DOHH2 (cell line): ENCODE measurements around the gene BPIFA3.

Experiments used
- H3F3A ChIP-seq: fragments of 200-600 bp; sonication (generic), shearing (Covaris generic); 2 replicates; pipeline ENCODE4 v1.6.0; 2016; ENCODE audit warnings: antibody characterized with exemption, mild to moderate bottlenecking; ENCODE audit not compliant: control insufficient read depth, insufficient read depth
- H3K27ac ChIP-seq: fragments of 200-600 bp; sonication (generic); 2 replicates; pipeline ENCODE4 v1.5.1; 2014; ENCODE audit warnings: low read depth, mild to moderate bottlenecking, low read length, moderate library complexity
- H3K27me3 ChIP-seq: fragments of 200-600 bp; sonication (generic); 2 replicates; pipeline ENCODE4 v1.6.1; 2014; ENCODE audit warnings: mild to moderate bottlenecking, low read length, mixed read lengths; ENCODE audit not compliant: control insufficient read depth
- H3K36me3 ChIP-seq: fragments of 200-600 bp; sonication (generic); 2 replicates; pipeline ENCODE4 v1.6.1; 2014; ENCODE audit warnings: mild to moderate bottlenecking, low read length, moderate library complexity, mixed read lengths; ENCODE audit not compliant: control insufficient read depth
- H3K4me1 ChIP-seq: fragments of 200-600 bp; sonication (generic); 2 replicates; pipeline ENCODE4 v1.6.1; 2014; ENCODE audit warnings: mild to moderate bottlenecking, low read length, mixed read lengths; ENCODE audit not compliant: control insufficient read depth
- H3K4me2 ChIP-seq: fragments of 200-600 bp; sonication (generic); 2 replicates; pipeline ENCODE4 v1.6.0; 2014; ENCODE audit warnings: mild to moderate bottlenecking, low read length, moderate library complexity
- H3K4me3 ChIP-seq: fragments of 200-600 bp; sonication (generic); 2 replicates; pipeline ENCODE4 v1.5.1; 2014; ENCODE audit warnings: mild to moderate bottlenecking, low read length, mixed read lengths
- H3K79me2 ChIP-seq: fragments of 200-600 bp; sonication (generic); 2 replicates; pipeline ENCODE4 v1.6.1; 2014; ENCODE audit warnings: mild to moderate bottlenecking, low read length, mixed read lengths; ENCODE audit not compliant: control insufficient read depth
- H3K9me2 ChIP-seq: fragments of 200-600 bp; sonication (generic); replicated peaks from 2 replicates; pipeline ENCODE4 v1.6.1; 2014; ENCODE audit warnings: mild to moderate bottlenecking, low read length, mixed read lengths; ENCODE audit not compliant: control insufficient read depth
- H3K9me3 ChIP-seq: fragments of 200-600 bp; sonication (generic); 2 replicates; pipeline ENCODE4 v1.6.1; 2014; ENCODE audit warnings: antibody characterized with exemption, low read length, mixed read lengths; ENCODE audit not compliant: control insufficient read depth, insufficient read depth
- H4K20me1 ChIP-seq: fragments of 200-600 bp; sonication (generic); 2 replicates; pipeline ENCODE4 v1.6.0; 2014; ENCODE audit warnings: low read depth, mild to moderate bottlenecking, antibody characterized with exemption, low read length, moderate library complexity; ENCODE audit not compliant: control insufficient read depth, insufficient read depth
- CTCF ChIP-seq: fragments of 200-600 bp; sonication (generic); IDR thresholded peaks from one replicate; pipeline ENCODE4 v1.5.1; 2014; ENCODE audit warnings: antibody characterized with exemption, mild to moderate bottlenecking, low read depth, low read length; ENCODE audit not compliant: poor library complexity, severe bottlenecking
- EZH2phosphoT487 ChIP-seq: fragments of 200-600 bp; sonication (generic); IDR thresholded peaks from 2 replicates; pipeline ENCODE4 v1.6.1; 2017; ENCODE audit warnings: borderline replicate concordance, mild to moderate bottlenecking, antibody characterized with exemption, low read length, moderate library complexity, mixed read lengths

The BPIFA3 gene

DNA sequence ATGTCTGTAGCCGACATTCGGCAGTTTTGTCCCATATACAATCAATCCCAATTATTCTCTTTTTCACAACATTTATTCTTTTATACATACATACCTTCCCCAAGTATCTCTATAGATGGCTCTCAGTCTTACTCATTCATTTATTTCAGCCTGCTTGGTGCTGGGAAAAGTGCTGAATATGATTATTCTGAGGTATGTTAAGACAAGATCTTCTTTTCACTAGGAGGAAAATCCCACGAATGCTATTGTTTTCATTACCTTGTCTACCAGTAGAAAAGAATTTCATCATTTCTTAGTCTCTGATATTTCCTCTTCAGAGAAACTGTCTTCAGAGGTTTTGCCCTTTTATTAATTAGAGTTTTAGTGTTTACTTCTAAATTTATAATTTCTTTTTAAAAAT is 13.7 kb upstream of the BPIFA3 start:
- H3K9me3 ChIP-seq, result no peaks in the 10 kb centered on the region
- H3K4me1 ChIP-seq, result no peaks in the 10 kb centered on the region
- peaks cover 24% of the 10 kb centered on the region for H3K27me3 ChIP-seq
- no peak overlapping the region for H3K4me3 ChIP-seq
- no peaks in the 10 kb centered on the region for H3K79me2 ChIP-seq
- H3K27ac ChIP-seq, result no peak overlapping the region
- H4K20me1 ChIP-seq, result no peaks in the 10 kb centered on the region
- no peak for TF ChIP-seq CTCF
- TF ChIP-seq EZH2phosphoT487, result no peak
- no peaks in the 10 kb centered on the region for H3K9me2 ChIP-seq
- H3F3A ChIP-seq, result no peaks in the 10 kb centered on the region
- no peak overlapping the region for H3K4me2 ChIP-seq
- H3K36me3 ChIP-seq, result no peaks in the 10 kb centered on the region

DNA sequence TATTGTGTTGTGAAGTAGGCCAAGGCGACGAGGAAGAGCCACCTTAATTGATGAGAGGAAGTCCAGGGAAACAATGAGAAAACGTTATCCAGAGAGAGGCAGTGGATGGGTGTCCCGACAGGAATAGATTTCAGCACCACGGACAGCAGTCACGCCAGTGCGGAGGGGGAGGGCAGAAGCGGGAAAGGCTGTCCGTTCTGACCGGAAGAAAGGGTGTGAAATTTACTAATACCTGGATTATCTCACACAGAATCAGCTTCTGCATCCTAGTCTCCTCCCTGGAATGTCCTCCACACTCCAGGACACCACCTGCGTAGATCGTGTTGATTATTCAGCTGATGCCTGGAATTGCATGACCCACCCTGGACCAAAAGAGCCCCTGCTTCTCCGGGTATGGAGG is 7.4 kb upstream of the BPIFA3 start:
- Histone ChIP-seq H3K4me3 (no peak overlapping the region), H3K36me3 (no peaks in the 10 kb centered on the region), H3K79me2 (no peaks in the 10 kb centered on the region), H3K27ac (no peak overlapping the region), H3K4me2 (no peak overlapping the region), H3K4me1 (no peaks in the 10 kb centered on the region), H4K20me1 (0 out of 2 replicates have a peak, but pooled peaks cover 3% of the 10 kb centered on the region), H3K9me3 (no peaks in the 10 kb centered on the region), H3K9me2 (no peaks in the 10 kb centered on the region), H3K27me3 (peaks cover 17% of the 10 kb centered on the region), H3F3A (no peaks in the 10 kb centered on the region)
- TF ChIP-seq CTCF, result no peak
- no peak for TF ChIP-seq EZH2phosphoT487

DNA sequence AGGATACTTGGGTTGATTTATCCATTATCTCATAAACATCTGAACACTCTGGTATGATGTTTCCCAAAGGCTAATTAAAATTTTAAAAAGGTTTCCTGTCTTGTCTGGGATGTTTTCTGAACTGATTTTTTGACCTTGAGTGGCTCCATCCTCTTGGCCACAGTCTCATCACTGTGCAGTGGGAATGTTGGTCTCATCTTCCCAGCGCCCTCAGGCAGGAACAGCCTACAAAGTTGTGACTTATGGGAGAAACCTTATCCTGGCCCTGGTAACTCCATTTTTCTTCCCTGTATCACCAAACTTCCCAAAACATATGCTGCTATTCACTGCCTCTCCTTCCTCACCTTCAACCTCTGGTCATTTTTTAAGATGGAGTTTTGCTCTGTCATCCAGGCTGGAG is 6.8 kb upstream of the BPIFA3 start:
- H3K27me3 ChIP-seq, result peaks cover 12% of the 10 kb centered on the region
- H3K4me2 ChIP-seq, result no peak overlapping the region
- no peaks in the 10 kb centered on the region for H3K9me2 ChIP-seq
- no peaks in the 10 kb centered on the region for H3F3A ChIP-seq
- no peaks in the 10 kb centered on the region for H3K79me2 ChIP-seq
- no peaks in the 10 kb centered on the region for H3K4me1 ChIP-seq
- TF ChIP-seq EZH2phosphoT487 (no peak), CTCF (no peak)
- H3K27ac ChIP-seq, result no peak overlapping the region
- no peaks in the 10 kb centered on the region for H3K36me3 ChIP-seq
- 0 out of 2 replicates have a peak, but pooled peaks cover 3% of the 10 kb centered on the region for H4K20me1 ChIP-seq
- H3K9me3 ChIP-seq, result no peaks in the 10 kb centered on the region
- H3K4me3 ChIP-seq, result no peak overlapping the region
